ENCODE results near the gene AFG3L2. TPM values are rescaled to one million over a fixed set of nuclear protein-coding genes. Genes with fewer than 3 reads are reported as not detected.

AFG3L2 gene
- total and polyA plus RNA-seq, 2 of the 8 experiments (the other 6 are each of a cell fraction or from before 2014, with no cell fraction given) = 29.7 to 84.8 TPM

DNA sequence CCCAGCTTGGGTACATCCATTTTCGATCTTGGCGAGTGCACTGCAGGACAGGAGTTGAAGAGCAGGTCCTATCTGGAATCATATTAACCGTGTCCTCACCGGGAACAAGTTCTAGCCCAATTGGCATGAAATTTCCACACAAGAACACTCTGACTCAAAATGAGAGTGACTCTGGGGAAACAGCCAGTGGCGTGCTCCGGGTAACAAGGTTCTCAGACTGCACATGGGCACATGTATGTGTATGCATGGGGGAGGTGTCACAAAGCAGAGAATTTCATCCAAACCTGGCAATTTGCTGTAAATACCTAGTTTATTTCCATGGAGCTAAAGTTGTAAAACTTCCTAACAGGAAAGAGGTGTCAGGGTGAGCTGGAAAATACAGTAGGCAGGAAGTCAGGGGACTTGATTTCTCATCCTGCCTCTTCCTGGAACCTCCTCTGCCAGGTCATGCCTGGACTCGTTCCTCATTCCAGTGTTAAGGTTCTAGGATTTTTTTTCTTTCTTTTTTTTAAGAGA lies 67.3 kb downstream of the AFG3L2 start:
- peaks cover 11% of the 10 kb centered on the region for H3K23me2 ChIP-seq (ENCODE audit: low read depth, low read length)
- H4K20me1 ChIP-seq (replicated peaks in 1 of 2; ENCODE audit: control insufficient read depth in 1 of 2, insufficient read depth in 2 of 2, low read length in 2 of 2) = peaks cover 0 to 3% of the 10 kb centered on the region in 2 experiments
- peaks cover 0 to 28% (median 20%) of the 10 kb centered on the region in 4 experiments; a peak in 5 of 7 replicates for H3K27me3 ChIP-seq (replicated peaks in 1 of 4; ENCODE audit: control insufficient read depth in 3 of 4, extremely low read depth in 1 of 4, insufficient read depth in 3 of 4, low read length in 3 of 4)
- POLR2A ChIA-PET (ENCODE audit: partially characterized antibody) = interaction anchor here (0.9 to 6.1 kb wide), 8 partner anchors 8 to 65 kb away, joined by 3 to 49 read pairs (median 8); no protein-coding TSS in a partner anchor
- H2BK20ac ChIP-seq (ENCODE audit: low read length) = no peak overlapping the region
- peak overlapping the region; percentile 3 to 81 (median 36); a peak in 3 of 8 replicates for H3K4me3 ChIP-seq (ENCODE audit: extremely low read depth in 1 of 4, insufficient read depth in 2 of 4, low read depth in 3 of 4, low read length in 4 of 4)
- no peak overlapping the region for H3K27ac ChIP-seq (ENCODE audit: low read depth, low read length)
- no peak overlapping the region for H3K56ac ChIP-seq (replicated peaks; ENCODE audit: insufficient read length, low read depth, low read length)
- H2AFZ ChIP-seq (ENCODE audit: low read length) = no peak overlapping the region
- H3K9ac ChIP-seq (replicated peaks in 1 of 4; ENCODE audit: extremely low read depth in 1 of 4, low read depth in 3 of 4, low read length in 3 of 4) = no peak overlapping the region
- no peak overlapping the region for H2BK12ac ChIP-seq (ENCODE audit: low read depth, low read length)
- H3K4me1 ChIP-seq (replicated peaks in 1 of 4; ENCODE audit: control insufficient read depth in 3 of 4, insufficient read depth in 4 of 4, low read length in 3 of 4) = peaks cover 0 to 16% (median 12%) of the 10 kb centered on the region in 4 experiments; a peak in 6 of 7 replicates
- H4K8ac ChIP-seq (ENCODE audit: extremely low read depth, insufficient read depth, low read length) = no peak overlapping the region
- no peak overlapping the region for H3K23ac ChIP-seq (ENCODE audit: insufficient read length)
- no peaks in the 10 kb centered on the region for H3K9me3 ChIP-seq (ENCODE audit: insufficient read depth in 2 of 2, low read depth in 1 of 2, low read length in 1 of 2)
- H3K18ac ChIP-seq (ENCODE audit: extremely low read depth, low read length) = no peak overlapping the region
- no peak overlapping the region for H3K14ac ChIP-seq (ENCODE audit: insufficient read length)
- FAIRE-seq (no peak), DNase-seq (ENCODE audit: low read depth in 1 of 2, low spot score in 2 of 2) (no peak)
- no peak overlapping the region for H3K4ac ChIP-seq (replicated peaks; ENCODE audit: insufficient read length, low read depth, low read length)
- no peak overlapping the region for H2BK5ac ChIP-seq (ENCODE audit: low read depth, low read length)
- 83% methylated on average over 7 of the region's 7 CpGs; no CpG with 5 or more reads in 1 of the 2 experiments for WGBS, 2 experiments (ENCODE audit: extremely low coverage in 1 of 2, insufficient coverage in 1 of 2, insufficient read length in 1 of 2, insufficient replicate concordance in 2 of 2, low coverage in 1 of 2, low lambda C conversion rate in 2 of 2, missing lambda C conversion rate in 1 of 2)
- H4K5ac ChIP-seq (ENCODE audit: insufficient read length, low read depth, low read length) = no peak overlapping the region
- peak overlapping the region; percentile 78 for H3K4me2 ChIP-seq (ENCODE audit: insufficient read depth in 1 of 2, low read depth in 2 of 2, low read length in 2 of 2)
- H4K91ac ChIP-seq (replicated peaks; ENCODE audit: insufficient read length, low read length) = no peak overlapping the region
- no peak overlapping the region; the same call in 1 of the 2 replicates for H2AK5ac ChIP-seq (ENCODE audit: low read depth, low read length)
- no peak overlapping the region for H2BK15ac ChIP-seq (ENCODE audit: low read length)
- H3K36me3 ChIP-seq (ENCODE audit: control insufficient read depth in 2 of 4, insufficient read depth in 4 of 4, low read length in 3 of 4) = peaks cover 0 to 28% (median 6%) of the 10 kb centered on the region in 4 experiments; a peak in 4 of 8 replicates
- no peak overlapping the region for H2BK120ac ChIP-seq (replicated peaks; ENCODE audit: low read depth, low read length)
- no peaks in the 10 kb centered on the region for H3K79me1 ChIP-seq (ENCODE audit: low read depth, low read length)
- peaks cover 0 to 6% of the 10 kb centered on the region in 2 experiments; a peak in 3 of 4 replicates for H3K79me2 ChIP-seq (ENCODE audit: control insufficient read depth in 1 of 2, insufficient read depth in 2 of 2, low read length in 2 of 2)
- CTCF ChIA-PET (ENCODE audit: partially characterized antibody) = interaction anchor here (0.7 to 11.7 kb wide), 12 partner anchors 12 to 38 kb away, joined by 3 to 96 read pairs (median 4); no protein-coding TSS in a partner anchor
- TF ChIP-seq NANOG (IDR thresholded peaks at IDR 0.05; ENCODE audit: insufficient read depth, low read depth, low read length, poor library complexity, severe bottlenecking) (no peak), SIN3A (conservative IDR thresholded peaks at IDR 0.05 in 1 of 2, IDR thresholded peaks at IDR 0.05 in 1 of 2; ENCODE audit: low read depth in 1 of 2, low read length in 2 of 2) (no peak), POLR2AphosphoS5 (IDR thresholded peaks at IDR 0.05; ENCODE audit: low read depth, low read length) (no peak), RFX5 (IDR thresholded peaks at IDR 0.05; ENCODE audit: borderline replicate concordance, low read depth, low read length) (no peak), EZH2 (IDR thresholded peaks at IDR 0.05; ENCODE audit: low read depth, low read length, severe bottlenecking) (no peak), SUZ12 (IDR thresholded peaks at IDR 0.05; ENCODE audit: low read length) (no peak), HDAC2 (IDR thresholded peaks at IDR 0.05; ENCODE audit: borderline replicate concordance in 1 of 2, low read depth in 2 of 2, low read length in 2 of 2) (no peak), CBX8 (IDR thresholded peaks at IDR 0.05; ENCODE audit: borderline replicate concordance, low read depth, low read length) (no peak), BRCA1 (IDR thresholded peaks at IDR 0.05; ENCODE audit: low read depth, low read length) (no peak)
- TF ChIP-seq, protein P1, sequence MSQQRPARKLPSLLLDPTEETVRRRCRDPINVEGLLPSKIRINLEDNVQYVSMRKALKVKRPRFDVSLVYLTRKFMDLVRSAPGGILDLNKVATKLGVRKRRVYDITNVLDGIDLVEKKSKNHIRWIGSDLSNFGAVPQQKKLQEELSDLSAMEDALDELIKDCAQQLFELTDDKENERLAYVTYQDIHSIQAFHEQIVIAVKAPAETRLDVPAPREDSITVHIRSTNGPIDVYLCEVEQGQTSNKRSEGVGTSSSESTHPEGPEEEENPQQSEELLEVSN (IDR thresholded peaks at IDR 0.05) = no peak

Data from H1 (cell line).